GM21576 (cell line): ENCODE results near the gene GLT8D1.
A peak's percentile ranks its signal among the peaks of the same experiment; 100 is the strongest.
"Not testable (repeated sequence)": the region's sequence is repeated elsewhere in the genome, so short reads cannot be mapped to it uniquely, and the experiment has no call there.

Source experiments
- ATAC-seq: cut with Tn5 transposase; IDR thresholded peaks from one replicate; pipeline ENCODE4 v1.9.1; 2021; ENCODE audit warnings: mild to moderate bottlenecking, moderate library complexity; ENCODE audit not compliant: unreplicated experiment

GLT8D1 gene

DNA sequence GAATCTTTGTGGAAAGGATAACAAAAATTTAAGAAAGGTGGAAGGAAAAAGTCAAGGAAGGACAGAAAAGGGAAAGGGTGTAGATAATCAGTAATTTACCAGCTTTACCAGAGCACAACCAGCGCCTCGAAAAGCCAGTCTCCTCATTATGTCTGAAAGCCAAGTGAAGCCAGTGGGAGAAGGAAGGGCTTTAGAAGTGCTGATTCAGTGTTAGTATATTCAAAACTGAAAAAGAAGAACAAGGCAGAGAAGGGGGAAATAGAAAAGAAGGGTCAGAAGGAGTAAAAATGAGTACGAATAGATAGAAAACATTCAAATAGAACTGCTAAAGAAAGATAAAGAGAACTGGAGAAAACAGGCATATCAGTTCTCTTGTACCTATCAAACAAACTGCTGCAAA lies 24.0 kb downstream of the GLT8D1 start:
- no peak for ATAC-seq

DNA sequence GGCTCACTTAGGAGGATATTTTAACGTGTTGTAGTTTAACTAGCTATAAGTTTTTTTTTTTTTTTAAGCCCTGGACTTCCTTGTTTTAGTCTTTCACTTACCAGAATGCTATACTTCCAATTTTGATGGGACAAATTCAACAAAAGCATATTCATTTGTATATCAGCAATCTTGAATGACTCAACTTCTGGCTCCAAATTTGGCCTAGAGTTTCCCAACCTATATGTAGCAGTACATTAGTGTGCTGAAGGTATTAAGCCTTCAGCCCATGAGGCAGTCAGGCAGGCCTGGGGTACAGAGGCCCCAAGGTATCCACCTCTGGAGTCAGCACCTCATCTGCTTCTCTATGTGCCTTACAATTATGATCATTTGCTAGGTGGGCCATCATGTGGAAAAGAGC lies 25.8 kb downstream of the GLT8D1 start:
- ATAC-seq = no peak

DNA sequence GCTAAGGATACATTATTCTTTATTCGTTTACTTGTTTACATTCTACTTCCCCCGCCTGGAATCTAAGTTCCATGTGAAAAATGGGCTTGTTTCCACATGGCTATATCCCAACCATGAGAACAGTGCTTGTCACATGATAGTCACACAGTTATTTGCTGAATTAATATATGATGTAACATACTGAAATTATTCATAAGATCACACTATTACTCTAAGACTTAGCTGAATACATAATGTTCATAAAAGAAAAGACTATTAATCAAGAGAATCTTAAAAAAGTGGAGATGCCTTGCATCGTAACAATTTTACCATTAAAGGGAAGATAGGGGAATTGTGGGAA lies 26.4 kb downstream of the GLT8D1 start:
- ATAC-seq = no peak

DNA sequence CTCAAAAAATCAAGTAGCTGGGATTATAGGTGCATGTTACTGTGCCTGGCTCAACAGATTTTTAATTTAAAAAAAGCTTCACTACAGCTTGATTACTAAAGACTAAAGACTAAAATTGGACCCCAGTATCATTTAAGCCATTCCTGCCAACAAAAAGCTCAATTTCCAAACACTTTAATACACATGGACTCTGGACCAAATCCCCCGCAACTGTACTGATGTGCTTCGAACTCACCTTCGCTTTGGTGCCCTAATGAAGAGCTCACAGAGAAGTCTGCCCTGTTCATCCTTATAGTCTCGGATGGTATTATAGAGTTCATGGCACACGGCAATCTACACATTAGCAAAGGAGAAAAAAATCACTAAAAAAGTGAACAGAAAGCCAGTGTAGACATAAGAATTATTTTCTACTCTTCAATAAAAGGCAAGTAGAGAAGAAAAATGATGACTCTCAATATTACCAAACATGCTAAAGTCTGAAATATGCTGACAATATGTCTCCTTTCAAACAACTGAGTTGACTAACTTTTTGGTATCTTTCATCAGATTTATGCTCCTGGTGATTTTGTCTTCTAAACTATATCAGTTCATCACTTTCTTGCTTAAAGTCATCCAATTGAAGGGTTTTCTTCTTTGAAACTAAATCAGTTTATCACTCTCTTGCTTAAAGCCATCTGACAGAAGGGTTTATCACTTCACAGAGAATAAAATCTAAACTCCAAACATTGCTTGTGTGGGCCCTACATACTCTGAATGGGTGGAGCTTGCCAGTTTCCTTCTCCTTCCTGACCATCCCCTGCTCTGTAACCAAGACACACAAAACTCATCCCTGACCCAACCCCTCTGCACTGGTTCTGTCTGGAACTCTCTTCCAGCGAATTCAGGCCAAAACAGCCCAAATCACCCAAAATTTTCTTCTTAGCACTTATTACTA lies 27.1 kb downstream of the GLT8D1 start:
- ATAC-seq = no peak

DNA sequence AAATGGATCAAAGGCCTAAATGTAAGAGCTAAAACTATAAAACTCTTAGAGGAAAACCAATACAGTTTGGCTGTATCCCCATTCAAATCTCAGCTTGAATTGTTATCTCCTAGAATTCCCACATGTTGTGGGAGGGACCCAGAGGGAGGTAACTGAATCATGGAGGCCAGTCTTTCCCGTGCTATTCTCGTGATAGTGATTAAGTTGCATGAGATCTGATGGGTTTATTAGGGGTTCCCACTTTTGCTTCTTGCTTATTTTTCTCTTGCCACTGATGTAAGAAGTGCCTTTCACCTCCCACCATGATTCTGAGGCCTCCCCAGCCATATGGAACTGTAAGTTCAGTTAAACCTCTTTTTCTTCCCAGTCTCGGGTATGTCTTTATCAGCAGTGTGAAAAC lies 29.4 kb downstream of the GLT8D1 start:
- not testable (repeated sequence) for ATAC-seq

DNA sequence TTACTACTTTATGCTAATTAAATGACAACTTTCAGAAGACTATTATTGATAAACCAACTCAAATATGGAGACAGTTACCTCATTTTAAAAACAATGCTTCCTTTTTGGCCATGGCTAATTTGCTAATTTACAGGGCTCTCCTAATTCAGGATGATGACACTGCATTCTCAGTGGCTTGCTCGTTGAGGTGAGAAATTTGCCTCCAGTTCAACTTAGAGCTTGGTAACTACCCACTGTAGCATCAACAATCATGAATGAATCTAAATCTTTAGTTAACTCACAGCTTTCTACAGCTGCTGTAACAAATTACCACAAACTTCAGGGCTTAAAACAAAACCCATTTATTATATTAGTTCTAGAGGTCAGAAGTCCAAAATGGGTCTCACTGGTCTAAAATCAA lies 33.9 kb downstream of the GLT8D1 start:
- no peak for ATAC-seq

DNA sequence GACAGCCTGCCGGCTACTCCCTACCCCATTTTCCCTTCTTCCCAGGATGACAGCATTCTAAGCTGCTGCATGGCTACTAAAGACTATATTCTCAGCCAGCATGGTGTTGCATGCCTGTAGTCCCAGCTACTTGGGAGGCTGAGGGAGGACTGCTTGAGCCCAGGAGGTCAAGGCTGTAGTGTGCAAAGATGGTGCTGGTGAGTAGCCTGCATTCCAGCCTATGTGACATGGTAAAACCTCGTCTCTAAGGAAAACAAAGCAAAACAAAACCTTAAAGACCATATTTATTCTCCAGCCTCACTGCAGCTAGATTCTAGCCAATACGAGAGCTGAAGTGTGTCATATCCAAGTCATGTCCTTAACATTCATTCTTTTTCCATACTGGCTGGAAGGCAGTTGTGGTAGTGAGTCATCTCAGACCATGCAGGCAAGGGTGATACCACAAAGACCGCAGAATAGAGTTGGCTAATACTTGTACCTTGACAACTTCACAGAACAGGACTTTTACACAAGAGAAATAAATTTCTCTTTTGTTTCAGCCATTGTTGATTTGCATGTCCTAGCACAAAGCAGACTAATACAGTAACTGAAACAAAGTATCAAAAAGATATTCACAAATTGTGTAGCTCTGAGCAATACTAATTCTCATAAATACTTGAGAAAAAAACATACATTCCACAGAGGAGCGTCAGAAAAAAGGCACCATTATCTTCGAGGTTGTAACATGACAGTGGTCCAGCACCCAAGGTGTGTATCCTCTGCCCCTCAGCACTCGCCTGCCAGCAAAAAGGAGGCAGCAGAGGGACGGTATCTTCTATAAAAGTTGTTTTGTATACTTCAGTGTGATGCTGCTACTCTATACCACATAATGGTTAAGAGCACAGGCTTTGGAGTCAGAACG lies 34.7 kb downstream of the GLT8D1 start:
- peak; percentile 81 for ATAC-seq

DNA sequence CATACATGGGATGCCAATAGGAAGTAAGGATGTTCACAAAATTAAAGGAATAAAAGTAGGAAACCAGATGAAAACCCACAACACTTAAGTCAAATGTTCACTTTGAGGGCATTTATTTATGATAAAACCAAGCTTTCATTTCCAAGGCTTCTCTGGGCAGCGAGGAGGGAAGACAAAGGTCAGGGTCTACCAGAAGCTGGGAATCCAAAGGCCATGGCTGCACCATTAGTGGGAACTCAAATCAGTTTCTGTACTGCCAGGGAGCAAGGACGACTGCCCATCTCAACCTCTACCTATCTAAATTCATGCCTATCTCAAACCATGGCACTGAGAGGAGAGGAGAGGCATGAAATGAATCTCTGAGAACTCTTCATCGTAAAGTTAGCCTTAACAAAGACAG lies 42.5 kb downstream of the GLT8D1 start:
- no peak for ATAC-seq

DNA sequence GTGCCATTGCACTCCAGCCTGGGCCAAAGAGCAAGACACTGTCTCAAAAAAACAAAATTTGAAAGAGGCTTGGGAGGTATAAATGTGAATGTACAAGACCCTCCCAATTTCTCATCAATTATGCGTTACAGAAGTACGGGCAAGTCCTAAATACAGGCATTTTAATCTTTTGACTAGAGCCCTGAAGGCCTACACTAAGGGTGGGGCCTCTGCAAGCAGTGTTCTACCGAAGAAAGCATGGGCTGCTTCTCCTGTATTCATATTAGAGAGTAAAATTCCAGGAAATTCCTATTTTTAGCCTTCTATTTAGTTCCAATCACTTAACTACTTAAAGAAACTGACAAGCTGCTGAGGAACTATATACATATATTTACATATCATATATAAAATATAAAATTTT lies 45.5 kb downstream of the GLT8D1 start:
- ATAC-seq = no peak

DNA sequence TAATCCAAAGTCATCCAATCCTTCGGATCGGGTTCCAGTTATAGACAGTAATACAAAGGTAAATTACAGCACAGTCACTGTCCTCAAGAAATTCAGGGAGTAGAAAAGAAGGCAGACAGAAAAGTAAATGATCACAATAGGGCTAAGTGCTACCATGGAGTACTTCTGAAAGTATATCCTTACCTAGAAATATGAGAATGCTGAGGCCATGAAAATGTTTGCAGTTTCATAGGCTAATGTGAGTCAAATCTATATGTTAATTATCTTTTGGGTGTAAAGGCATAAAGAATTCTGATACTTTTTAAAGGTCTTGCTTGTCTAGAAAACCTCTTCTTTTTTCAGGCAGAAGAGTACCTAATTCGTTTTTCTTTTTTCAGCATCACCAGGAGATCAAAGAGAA lies 49.7 kb downstream of the GLT8D1 start:
- no peak for ATAC-seq

DNA sequence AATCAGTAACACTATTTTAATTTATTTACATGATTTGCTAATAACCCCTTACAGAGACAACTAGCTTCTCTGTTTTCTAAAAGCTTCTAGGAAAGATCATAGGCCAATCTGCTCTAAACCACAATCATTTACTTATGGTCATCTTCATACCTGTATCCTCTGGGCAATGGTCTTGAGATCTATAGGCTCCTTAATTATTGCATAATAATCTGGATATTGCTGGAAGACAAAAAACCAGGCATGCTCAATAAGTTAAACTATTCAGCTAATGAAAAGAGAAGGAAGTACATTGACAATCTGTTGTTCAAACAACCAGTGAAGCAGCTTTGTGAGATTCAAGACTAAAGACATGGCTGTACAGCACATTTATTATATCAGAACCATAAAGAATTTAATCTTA lies 54.0 kb downstream of the GLT8D1 start:
- ATAC-seq = no peak

DNA sequence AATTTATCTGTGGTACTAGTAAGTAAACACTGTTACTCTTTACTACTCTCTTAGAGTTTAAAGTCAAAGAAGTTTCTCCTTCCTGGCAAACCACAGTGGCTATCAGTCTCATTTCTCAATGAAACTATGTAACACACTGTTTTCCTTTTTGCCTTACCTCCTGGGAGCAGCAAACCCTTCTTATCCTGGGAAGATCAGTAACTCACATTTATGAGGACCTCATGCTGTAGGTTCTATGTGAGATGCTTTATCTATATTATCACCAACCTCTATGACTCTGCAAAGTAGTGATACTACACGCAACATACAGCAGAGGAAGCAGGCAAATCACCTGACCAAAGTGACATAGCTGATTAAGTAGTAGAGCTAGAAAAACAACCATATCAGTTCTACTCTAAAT lies 55.2 kb downstream of the GLT8D1 start:
- ATAC-seq = no peak

DNA sequence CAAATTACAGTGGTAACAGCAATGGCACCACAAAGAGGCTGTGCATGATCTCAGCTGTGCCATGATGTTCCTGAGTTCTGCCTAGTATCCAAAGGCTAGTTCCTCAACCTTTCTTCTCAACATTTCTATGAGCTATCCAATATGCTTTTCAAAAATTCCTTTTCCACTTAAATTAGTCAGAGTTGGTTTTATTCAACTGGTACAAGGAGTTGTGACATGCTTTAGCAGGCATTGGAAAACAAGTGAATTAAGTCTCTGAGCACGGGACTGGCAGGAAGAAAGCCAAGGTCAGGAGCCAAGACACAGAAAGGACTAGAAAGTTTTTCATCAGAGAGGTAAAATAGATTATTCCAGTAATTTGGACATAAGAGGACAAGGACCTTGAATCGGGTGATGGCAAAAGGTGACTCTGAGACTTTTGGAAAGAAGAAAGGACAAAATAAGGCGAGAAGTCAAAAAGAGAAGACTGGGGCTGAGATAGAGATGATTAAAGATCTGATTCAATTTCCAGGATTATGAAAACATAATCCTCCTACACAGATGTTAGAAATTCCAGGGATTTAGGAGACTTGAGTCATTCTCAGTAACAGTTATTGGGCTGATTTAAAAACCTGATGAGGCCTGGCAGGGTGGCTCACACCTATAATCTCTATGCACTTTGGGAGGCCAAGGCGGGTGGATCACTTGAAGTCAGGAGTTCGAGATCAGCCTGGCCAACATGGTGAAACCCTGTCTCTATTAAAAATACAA lies 56.0 kb downstream of the GLT8D1 start:
- ATAC-seq = no peak

DNA sequence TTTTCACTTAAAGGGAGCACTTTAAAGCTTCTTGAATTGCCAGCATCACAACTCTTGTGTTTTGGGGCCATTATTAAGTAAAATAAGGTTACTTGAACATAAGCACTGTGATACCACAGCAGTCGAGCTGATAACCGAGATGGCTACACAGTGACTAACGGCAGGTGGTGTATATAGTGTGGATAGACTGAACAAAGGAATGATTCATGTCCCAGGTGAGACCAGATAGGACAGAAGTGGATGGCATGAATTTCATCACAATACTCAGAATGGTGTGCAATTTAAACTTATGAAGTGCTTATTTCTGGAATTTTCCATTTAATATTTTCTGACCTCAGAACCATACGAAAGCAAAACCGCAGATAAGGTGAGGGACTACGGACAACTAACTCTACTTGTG lies 60.0 kb downstream of the GLT8D1 start:
- ATAC-seq = no peak
